IMR-90 (cell line): ENCODE data around the gene UNC5B. TPM values are rescaled to one million over a fixed set of nuclear protein-coding genes. Genes with fewer than 3 reads are reported as not detected.
A peak's percentile ranks its signal among the peaks of the same experiment; 100 is the strongest.

Source experiments
- ATAC-seq: fragments of 200-7000 bp; cut with Tn5 transposase; 2 replicates; pipeline ENCODE4 v1.9.1; 2020; ENCODE audit warnings: low read depth, mild to moderate bottlenecking, moderate library complexity
- BruUV-seq: library from RNA; stranded (reverse); fragments of 400-500 nt; replicated peaks from 2 replicates; lab custom pipeline; 2021; lab: Mats Ljungman, UMichigan
- CTCF ChIA-PET: fragments of 300-600 bp; formaldehyde crosslinking; extraction: SDS; loops from one replicate; lab custom pipeline; 2021; ENCODE audit warnings: antibody characterized with exemption; lab: Yijun Ruan, JAX
- POLR2A ChIA-PET: fragments of 300-600 bp; sonication (Branson Sonifier 250); formaldehyde crosslinking; loops from one replicate; lab custom pipeline; 2022; ENCODE audit warnings: antibody characterized with exemption; ENCODE audit not compliant: unreplicated experiment; lab: Charles Lee
- DNase-seq: peaks from one replicate; pipeline ENCODE4 v3.0.0; 2013
- H2AFZ ChIP-seq: replicated peaks from 2 replicates; pipeline ENCODE3; 2013; ENCODE audit warnings: low read length, mild to moderate bottlenecking; ENCODE audit not compliant: poor library complexity
- H2AK5ac ChIP-seq: 2 replicates; pipeline ENCODE4 v1.6.1; 2013; ENCODE audit warnings: low read depth, low read length, inconsistent platforms
- H2AK9ac ChIP-seq: replicated peaks from 2 replicates; pipeline ENCODE3; 2013; ENCODE audit warnings: mild to moderate bottlenecking, low read depth, low read length, moderate library complexity; ENCODE audit not compliant: poor library complexity
- H2BK120ac ChIP-seq: 2 replicates; pipeline ENCODE4 v1.6.1; 2013; ENCODE audit warnings: low read depth, low read length, inconsistent platforms
- H2BK15ac ChIP-seq: 3 replicates; pipeline ENCODE4 v1.6.1; 2013; ENCODE audit warnings: low read depth, low read length, inconsistent platforms
- H2BK20ac ChIP-seq: 2 replicates; pipeline ENCODE4 v1.6.1; 2013; ENCODE audit warnings: low read depth, mild to moderate bottlenecking, inconsistent platforms, low read length, moderate library complexity
- H2BK5ac ChIP-seq: 2 replicates; pipeline ENCODE4 v1.6.1; 2013; ENCODE audit warnings: mild to moderate bottlenecking, low read depth, low read length, inconsistent platforms; ENCODE audit not compliant: poor library complexity, severe bottlenecking
- H3K14ac ChIP-seq: replicated peaks from 2 replicates; pipeline ENCODE4 v1.6.1; 2013; ENCODE audit warnings: low read depth, low read length, inconsistent platforms
- H3K18ac ChIP-seq: 2 replicates; pipeline ENCODE4 v1.6.1; 2013; ENCODE audit warnings: low read depth, low read length, control low read depth
- H3K23ac ChIP-seq: 2 replicates; pipeline ENCODE4 v1.6.1; 2013; ENCODE audit warnings: low read depth, low read length, inconsistent platforms
- H3K27ac ChIP-seq: 2 replicates; pipeline ENCODE4 v1.5.1; 2013; ENCODE audit warnings: mild to moderate bottlenecking, control low read depth, low read length; ENCODE audit not compliant: insufficient read depth
- H3K27me3 ChIP-seq: 2 replicates; pipeline ENCODE4 v1.6.1; 2013; ENCODE audit warnings: low read length; ENCODE audit not compliant: control insufficient read depth, insufficient read depth
- H3K36me3 ChIP-seq: 2 replicates; pipeline ENCODE4 v1.6.1; 2013; ENCODE audit warnings: low read length, mixed read lengths; ENCODE audit not compliant: control insufficient read depth, insufficient read depth
- H3K4ac ChIP-seq: 2 replicates; pipeline ENCODE4 v1.6.1; 2013; ENCODE audit warnings: low read depth, low read length, inconsistent platforms
- H3K4me1 ChIP-seq: 2 replicates; pipeline ENCODE4 v1.6.1; 2013; ENCODE audit warnings: low read length, mixed read lengths; ENCODE audit not compliant: control insufficient read depth, insufficient read depth
- H3K4me2 ChIP-seq: 2 replicates; pipeline ENCODE4 v1.6.1; 2013; ENCODE audit warnings: low read depth, mild to moderate bottlenecking, control low read depth, low read length, moderate library complexity
- H3K4me3 ChIP-seq: 2 replicates; pipeline ENCODE4 v1.5.1; 2013; ENCODE audit warnings: low read depth, mild to moderate bottlenecking, control low read depth, low read length, moderate library complexity; ENCODE audit not compliant: insufficient read depth
- H3K56ac ChIP-seq: 2 replicates; pipeline ENCODE4 v1.6.1; 2013; ENCODE audit warnings: low read length, inconsistent platforms; ENCODE audit not compliant: insufficient read depth; ENCODE audit errors: extremely low read depth
- H3K79me1 ChIP-seq, 2 experiments: 2 replicates each; pipeline ENCODE4 v1.6.1; 2013; ENCODE audit warnings: low read length in 2 of 2, inconsistent platforms in 1 of 2, low read depth in 1 of 2
- H3K9ac ChIP-seq: 2 replicates; pipeline ENCODE4 v1.6.1; 2013; ENCODE audit warnings: low read depth, low read length, control low read depth
- H3K9me1 ChIP-seq: 2 replicates; pipeline ENCODE4 v1.6.1; 2013; ENCODE audit warnings: low read length, inconsistent platforms; ENCODE audit not compliant: insufficient read depth
- H3K9me3 ChIP-seq: 2 replicates; pipeline ENCODE4 v1.6.1; 2013; ENCODE audit warnings: low read length; ENCODE audit not compliant: control insufficient read depth, insufficient read depth
- H4K20me1 ChIP-seq: 2 replicates; pipeline ENCODE4 v1.6.1; 2013; ENCODE audit warnings: low read length, inconsistent platforms; ENCODE audit not compliant: insufficient read depth
- H4K5ac ChIP-seq: 2 replicates; pipeline ENCODE4 v1.6.1; 2013; ENCODE audit warnings: mild to moderate bottlenecking, low read depth, low read length, control low read depth
- H4K8ac ChIP-seq, 2 experiments: 2 replicates each; pipeline ENCODE4 v1.6.1; 2013; ENCODE audit warnings: low read depth in 2 of 2, low read length in 2 of 2, control low read depth in 1 of 2, inconsistent platforms in 1 of 2
- H4K91ac ChIP-seq: 2 replicates; pipeline ENCODE4 v1.6.1; 2013; ENCODE audit warnings: low read depth, low read length, inconsistent platforms; ENCODE audit not compliant: insufficient read depth
- BHLHE40 ChIP-seq: fragments of 150-350 bp; IDR thresholded peaks from 2 replicates; pipeline ENCODE4 v1.6.1; 2016; ENCODE audit warnings: mild to moderate bottlenecking, low read depth, low read length
- FOS ChIP-seq: fragments of 150-350 bp; IDR thresholded peaks from 2 replicates; pipeline ENCODE4 v1.6.1; 2016; ENCODE audit warnings: low read depth, low read length
- MAFK ChIP-seq: IDR thresholded peaks from 2 replicates; pipeline ENCODE4 v1.6.1; 2012; ENCODE audit warnings: low read depth, low read length, improper control_type of control experiment
- MAZ ChIP-seq: IDR thresholded peaks from 2 replicates; pipeline ENCODE4 v1.6.1; 2012; ENCODE audit warnings: low read depth, mild to moderate bottlenecking, low read length, improper control_type of control experiment, moderate library complexity, borderline replicate concordance
- NFE2L2 ChIP-seq: fragments of 150-350 bp; IDR thresholded peaks from 2 replicates; pipeline ENCODE4 v1.6.1; 2016; ENCODE audit warnings: low read depth, mild to moderate bottlenecking, low read length
- POLR2A ChIP-seq: IDR thresholded peaks from 2 replicates; pipeline ENCODE4 v1.6.1; 2012; ENCODE audit warnings: mild to moderate bottlenecking, low read depth, low read length
- RFX5 ChIP-seq: IDR thresholded peaks from 2 replicates; pipeline ENCODE4 v1.8.0; 2012; ENCODE audit warnings: low read depth, mild to moderate bottlenecking, low read length, moderate library complexity
- WGBS, 2 experiments: methylation state at CpG; one replicate each; pipeline versions ENCODE4 v1.1.5 to v1.1.7; 2013; ENCODE audit warnings: missing lambda C conversion rate in 2 of 2; ENCODE audit not compliant: insufficient read length in 1 of 2; ENCODE audit errors: extremely low coverage in 2 of 2; 5-methylcytosine and 5-hydroxymethylcytosine counted together
- dilution Hi-C: fragments of 300-500 bp; cut with HindIII; formaldehyde crosslinking; loops from one replicate; pipeline ENCODE4 v1.14.3; 2018; ENCODE audit warnings: low sequenced_read_pairs; ENCODE audit not compliant: unreplicated experiment
- in situ Hi-C: fragments of 300-500 bp; cut with MboI; formaldehyde crosslinking; loops from 3 replicates; pipeline ENCODE4 v1.14.3; 2019; ENCODE audit warnings: low sequenced_read_pairs, inconsistent platforms, mixed read lengths
- intact Hi-C: fragments of 100-400 bp; cut with micrococcal nuclease; formaldehyde crosslinking; loops from 2 replicates; pipeline ENCODE4 v1.10.0; 2022
- polyA plus RNA-seq, 3 experiments: library from polyadenylated mRNA; depleted of rRNA; stranded (reverse); fragments of >200 nt; gene quantifications; 2 replicates each; pipeline ENCODE4 v1.2.3, GENCODE V29; 2012; ENCODE audit warnings: low replicate concordance in 1 of 3
- total RNA-seq: library from RNA; depleted of rRNA; stranded (reverse); fragments of >200 nt; gene quantifications from 2 replicates; pipeline ENCODE4 v1.2.3, GENCODE V29; 2012
- TF ChIP-seq, protein P1 (sequence below): conservative IDR thresholded peaks from 2 replicates; pipeline ENCODE4 v1.5.1; 2012; ENCODE audit warnings: mild to moderate bottlenecking, low read depth, low read length, improper control_type of control experiment
- TF ChIP-seq, protein P2 (sequence below): fragments of 150-350 bp; IDR thresholded peaks from 2 replicates; pipeline ENCODE4 v1.6.1; 2016; ENCODE audit warnings: low read depth, mild to moderate bottlenecking, low read length, moderate library complexity, borderline replicate concordance
- TF ChIP-seq, protein P3 (sequence below): fragments of 150-350 bp; IDR thresholded peaks from 2 replicates; pipeline ENCODE4 v1.6.1; 2017; ENCODE audit warnings: mild to moderate bottlenecking, antibody characterized with exemption, low read length, low read depth

The UNC5B gene
- total and polyA plus RNA-seq, 2 of the 4 experiments (the other 2 are of a cell fraction) = 1.6 to 4.2 TPM

DNA sequence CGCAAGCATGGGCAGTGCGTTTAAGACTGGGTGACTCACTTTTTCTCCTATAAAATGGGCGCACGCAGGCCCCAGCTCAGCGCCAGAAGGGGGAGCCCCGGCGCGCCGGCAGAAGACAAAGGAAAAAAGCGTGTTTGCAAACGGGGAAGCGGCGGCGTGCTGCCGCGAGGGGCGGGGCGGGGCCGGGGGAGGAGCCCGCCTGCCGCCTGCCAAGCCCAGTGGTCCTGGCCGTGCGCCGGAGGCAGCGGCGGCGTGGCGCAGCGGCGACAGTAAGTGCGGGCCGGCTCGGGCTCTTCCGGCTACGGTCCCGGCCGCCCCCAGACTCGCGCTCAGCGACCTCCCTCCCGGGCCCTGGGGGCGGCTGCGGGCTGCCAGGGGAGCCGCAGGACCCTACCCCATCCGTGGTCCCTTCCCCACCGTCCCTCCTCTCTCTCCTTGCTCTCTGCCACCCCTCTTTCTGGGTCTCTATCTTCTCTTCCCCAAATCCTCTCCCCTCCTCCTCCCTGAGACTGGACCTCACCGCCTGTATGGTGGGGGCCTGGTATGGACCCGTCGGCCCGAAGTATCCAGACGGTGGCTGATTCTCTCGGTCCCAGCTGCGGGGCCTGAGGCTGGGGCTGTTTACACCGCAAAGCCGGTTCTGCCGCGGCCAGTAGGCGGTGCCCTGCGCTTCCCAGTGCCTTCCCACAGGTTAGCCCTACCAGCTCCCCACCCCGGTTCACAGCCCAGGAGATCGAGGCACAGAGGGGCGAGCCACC is 106.9 kb downstream of the UNC5B start, which contains the start of gene SLC29A3 (continued):
- no peak for TF ChIP-seq MAFK
- TF ChIP-seq POLR2A = no peak
- no peak for TF ChIP-seq RFX5
- TF ChIP-seq MAZ = peak; percentile 65; the same call in 1 of the 2 replicates

DNA sequence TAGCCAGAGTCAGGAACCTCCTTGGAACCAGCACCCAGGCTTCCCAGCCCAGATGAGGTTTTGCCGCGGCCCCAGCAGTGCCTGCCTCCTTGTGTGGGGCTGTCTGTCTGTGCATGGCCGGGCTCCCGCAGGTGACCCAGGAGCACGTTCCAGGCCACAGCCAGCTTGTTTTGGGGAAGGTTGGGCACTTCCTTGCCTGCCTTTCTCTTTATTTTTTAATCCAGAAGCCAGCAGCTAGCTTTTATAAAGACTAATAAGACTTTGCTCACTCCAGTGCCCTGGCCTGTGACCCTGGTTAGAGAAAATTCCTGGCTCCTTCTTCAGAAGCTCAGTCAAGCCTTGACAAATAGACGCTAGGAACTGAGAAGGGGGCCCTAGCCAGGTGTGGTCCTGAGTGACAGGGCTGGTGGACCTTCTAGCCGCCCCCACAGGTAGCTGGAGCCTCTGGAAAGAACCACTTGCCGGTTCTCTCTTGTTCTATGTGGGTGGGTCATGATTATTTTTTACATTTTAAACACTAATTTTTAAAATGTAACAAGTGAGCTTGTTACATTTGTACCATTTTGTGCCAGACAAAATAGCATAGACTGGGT is 107.5 kb downstream of the UNC5B start:
- H3K18ac ChIP-seq = no peak overlapping the region
- peak overlapping the region; percentile 77 for H3K4me2 ChIP-seq
- H2AK5ac ChIP-seq = no peak overlapping the region
- H2AFZ ChIP-seq = peak overlapping the region; percentile 97
- H3K4ac ChIP-seq = no peak overlapping the region
- H2BK20ac ChIP-seq = no peak overlapping the region
- no peak for DNase-seq
- no TSS peak for BruUV-seq
- H3K23ac ChIP-seq = no peak overlapping the region
- H3K14ac ChIP-seq = no peak overlapping the region
- no peak overlapping the region for H3K56ac ChIP-seq
- no CpG with 5 or more reads among the region's 8 CpGs for WGBS, 2 experiments
- dilution Hi-C loops = no loop called here
- H3K36me3 ChIP-seq = peaks cover 3% of the 10 kb centered on the region; the same call in 1 of the 2 replicates
- in situ Hi-C loops = loop anchor here (10.0 kb wide), 2 partner anchors 285 to 495 kb away; no protein-coding TSS in a partner anchor
- no peak overlapping the region for H2BK15ac ChIP-seq
- H4K20me1 ChIP-seq = no peaks in the 10 kb centered on the region
- peak overlapping the region; percentile 68 for H3K4me3 ChIP-seq
- peak overlapping the region; percentile 21; the same call in 1 of the 2 replicates for H3K9ac ChIP-seq
- ATAC-seq = no peak
- intact Hi-C loops = loop anchor here (1.0 to 10.0 kb wide), 5 partner anchors 57 to 725 kb away; no protein-coding TSS in a partner anchor
- no peak overlapping the region for H4K5ac ChIP-seq
- no peak overlapping the region for H4K8ac ChIP-seq
- no peaks in the 10 kb centered on the region for H3K9me3 ChIP-seq
- H3K79me1 ChIP-seq = no peaks in the 10 kb centered on the region
- H3K9me1 ChIP-seq = no peaks in the 10 kb centered on the region; the same call in 1 of the 2 replicates
- peak overlapping the region; percentile 65 for H2AK9ac ChIP-seq
- ChIA-PET CTCF (interaction anchor here (1.1 to 2.1 kb wide), 7 partner anchors 11 to 250 kb away, joined by 3 to 11 read pairs (median 4); no protein-coding TSS in a partner anchor), POLR2A (no interaction called here)
- H3K4me1 ChIP-seq = no peaks in the 10 kb centered on the region; the same call in 1 of the 2 replicates
- H2BK5ac ChIP-seq = no peak overlapping the region
- no peaks in the 10 kb centered on the region for H3K27me3 ChIP-seq
- H2BK120ac ChIP-seq = no peak overlapping the region
- no peak overlapping the region for H4K91ac ChIP-seq
- H3K27ac ChIP-seq = no peak overlapping the region
- TF ChIP-seq, protein P1, sequence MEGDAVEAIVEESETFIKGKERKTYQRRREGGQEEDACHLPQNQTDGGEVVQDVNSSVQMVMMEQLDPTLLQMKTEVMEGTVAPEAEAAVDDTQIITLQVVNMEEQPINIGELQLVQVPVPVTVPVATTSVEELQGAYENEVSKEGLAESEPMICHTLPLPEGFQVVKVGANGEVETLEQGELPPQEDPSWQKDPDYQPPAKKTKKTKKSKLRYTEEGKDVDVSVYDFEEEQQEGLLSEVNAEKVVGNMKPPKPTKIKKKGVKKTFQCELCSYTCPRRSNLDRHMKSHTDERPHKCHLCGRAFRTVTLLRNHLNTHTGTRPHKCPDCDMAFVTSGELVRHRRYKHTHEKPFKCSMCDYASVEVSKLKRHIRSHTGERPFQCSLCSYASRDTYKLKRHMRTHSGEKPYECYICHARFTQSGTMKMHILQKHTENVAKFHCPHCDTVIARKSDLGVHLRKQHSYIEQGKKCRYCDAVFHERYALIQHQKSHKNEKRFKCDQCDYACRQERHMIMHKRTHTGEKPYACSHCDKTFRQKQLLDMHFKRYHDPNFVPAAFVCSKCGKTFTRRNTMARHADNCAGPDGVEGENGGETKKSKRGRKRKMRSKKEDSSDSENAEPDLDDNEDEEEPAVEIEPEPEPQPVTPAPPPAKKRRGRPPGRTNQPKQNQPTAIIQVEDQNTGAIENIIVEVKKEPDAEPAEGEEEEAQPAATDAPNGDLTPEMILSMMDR = no peak
- TF ChIP-seq NFE2L2 (no peak), FOS (no peak), POLR2A (no peak), RFX5 (no peak), MAFK (no peak), MAZ (no peak), BHLHE40 (no peak)
- TF ChIP-seq, protein P2, sequence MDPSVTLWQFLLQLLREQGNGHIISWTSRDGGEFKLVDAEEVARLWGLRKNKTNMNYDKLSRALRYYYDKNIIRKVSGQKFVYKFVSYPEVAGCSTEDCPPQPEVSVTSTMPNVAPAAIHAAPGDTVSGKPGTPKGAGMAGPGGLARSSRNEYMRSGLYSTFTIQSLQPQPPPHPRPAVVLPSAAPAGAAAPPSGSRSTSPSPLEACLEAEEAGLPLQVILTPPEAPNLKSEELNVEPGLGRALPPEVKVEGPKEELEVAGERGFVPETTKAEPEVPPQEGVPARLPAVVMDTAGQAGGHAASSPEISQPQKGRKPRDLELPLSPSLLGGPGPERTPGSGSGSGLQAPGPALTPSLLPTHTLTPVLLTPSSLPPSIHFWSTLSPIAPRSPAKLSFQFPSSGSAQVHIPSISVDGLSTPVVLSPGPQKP = no peak
- TF ChIP-seq, protein P3, sequence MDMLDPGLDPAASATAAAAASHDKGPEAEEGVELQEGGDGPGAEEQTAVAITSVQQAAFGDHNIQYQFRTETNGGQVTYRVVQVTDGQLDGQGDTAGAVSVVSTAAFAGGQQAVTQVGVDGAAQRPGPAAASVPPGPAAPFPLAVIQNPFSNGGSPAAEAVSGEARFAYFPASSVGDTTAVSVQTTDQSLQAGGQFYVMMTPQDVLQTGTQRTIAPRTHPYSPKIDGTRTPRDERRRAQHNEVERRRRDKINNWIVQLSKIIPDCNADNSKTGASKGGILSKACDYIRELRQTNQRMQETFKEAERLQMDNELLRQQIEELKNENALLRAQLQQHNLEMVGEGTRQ = no peak
